HG02981 (cell line): Measurements from ENCODE around the gene MEN1.

Experiments used
- ATAC-seq: cut with Tn5 transposase; IDR thresholded peaks from one replicate; pipeline ENCODE4 v1.9.1; 2021; ENCODE audit warnings: mild to moderate bottlenecking, moderate library complexity; ENCODE audit not compliant: unreplicated experiment

Gene MEN1

DNA sequence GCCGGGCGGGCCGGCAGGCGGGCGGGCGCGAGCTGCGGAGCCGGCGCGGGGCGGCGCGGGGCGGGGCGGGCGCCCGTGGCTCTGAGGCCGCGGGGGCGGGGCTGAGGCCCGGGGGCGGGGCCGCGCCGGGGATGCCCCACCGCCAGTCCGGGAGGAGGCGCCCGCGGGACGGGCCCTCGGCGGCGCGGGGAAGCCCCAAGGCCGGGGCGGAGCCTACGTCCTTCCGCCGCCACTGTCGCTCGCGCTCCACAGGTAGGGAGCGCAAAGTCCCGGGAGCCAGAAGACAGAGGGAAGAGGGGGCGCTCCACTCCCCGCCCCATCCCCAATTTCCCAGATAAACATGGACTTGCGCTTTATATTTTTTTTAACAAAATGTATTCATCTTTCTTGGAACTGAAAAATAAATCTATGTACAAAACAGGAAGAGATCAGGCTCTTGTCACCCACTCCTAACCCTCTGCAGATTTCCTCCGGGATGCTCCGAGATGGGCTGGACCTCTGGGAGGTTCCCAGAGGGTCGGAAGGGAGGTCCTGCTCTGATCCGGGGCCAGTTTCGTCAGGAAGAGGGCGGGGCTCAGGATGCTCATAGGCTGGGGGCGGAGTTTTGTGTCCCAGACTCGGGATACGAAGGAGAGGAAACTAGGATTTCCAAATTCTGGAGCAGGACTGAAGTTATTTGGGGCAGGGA is 7.0 kb downstream of the MEN1 start, which contains the start of gene MAP4K2:
MAP4K2 (minus strand) TSS at position 57 of the 688 bp plus-strand sequence. CDS start 65 bp downstream, outside the sequence.
- peak; percentile 53 for ATAC-seq

DNA sequence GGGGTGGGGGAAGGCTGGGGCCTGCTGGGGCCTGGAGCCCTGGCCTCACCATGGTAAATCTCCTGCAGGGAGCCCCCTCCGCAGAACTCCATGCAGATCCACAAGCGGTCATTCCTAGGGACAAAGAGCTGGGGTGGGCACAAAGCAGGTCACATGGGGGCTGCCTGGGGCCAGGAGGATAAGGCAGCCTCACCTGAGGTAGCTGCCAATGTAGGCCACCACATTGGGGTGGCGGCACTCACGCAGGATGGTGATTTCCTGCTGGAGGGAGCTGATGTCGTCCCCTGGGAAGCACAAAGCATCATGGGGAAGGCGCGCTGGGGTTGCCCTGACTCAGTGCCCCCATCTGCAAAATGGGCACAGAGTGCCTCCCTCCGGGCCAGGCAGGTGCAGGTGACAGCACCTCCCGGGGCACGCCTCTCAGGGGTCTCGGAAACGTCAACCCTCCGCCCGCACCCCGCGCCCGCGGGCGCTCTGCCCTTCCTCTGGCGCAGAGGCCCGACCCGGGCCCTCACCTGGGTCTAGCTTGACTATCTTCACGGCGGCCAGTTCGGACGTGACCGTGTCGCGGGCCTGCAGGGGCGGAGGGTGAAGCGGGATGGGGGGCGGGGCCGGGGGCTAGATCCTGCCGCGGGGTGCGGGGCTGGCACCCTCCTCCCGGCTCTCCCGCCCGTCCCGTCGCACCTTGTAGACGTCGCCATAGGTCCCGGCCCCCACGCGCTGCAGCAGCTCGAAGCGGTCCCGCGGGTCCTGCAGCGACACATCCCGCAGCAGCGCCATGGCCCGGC is 7.8 kb downstream of the MEN1 start:
- peak; percentile 8 for ATAC-seq

- no peak for ATAC-seq
These were observed 8.6 kb downstream of the MEN1 start for GRCh38 chr11:64801561-64802369.

GRCh38 chr11:64801158-64801464 is 9.2 kb downstream of the MEN1 start:
- ATAC-seq = no peak

DNA sequence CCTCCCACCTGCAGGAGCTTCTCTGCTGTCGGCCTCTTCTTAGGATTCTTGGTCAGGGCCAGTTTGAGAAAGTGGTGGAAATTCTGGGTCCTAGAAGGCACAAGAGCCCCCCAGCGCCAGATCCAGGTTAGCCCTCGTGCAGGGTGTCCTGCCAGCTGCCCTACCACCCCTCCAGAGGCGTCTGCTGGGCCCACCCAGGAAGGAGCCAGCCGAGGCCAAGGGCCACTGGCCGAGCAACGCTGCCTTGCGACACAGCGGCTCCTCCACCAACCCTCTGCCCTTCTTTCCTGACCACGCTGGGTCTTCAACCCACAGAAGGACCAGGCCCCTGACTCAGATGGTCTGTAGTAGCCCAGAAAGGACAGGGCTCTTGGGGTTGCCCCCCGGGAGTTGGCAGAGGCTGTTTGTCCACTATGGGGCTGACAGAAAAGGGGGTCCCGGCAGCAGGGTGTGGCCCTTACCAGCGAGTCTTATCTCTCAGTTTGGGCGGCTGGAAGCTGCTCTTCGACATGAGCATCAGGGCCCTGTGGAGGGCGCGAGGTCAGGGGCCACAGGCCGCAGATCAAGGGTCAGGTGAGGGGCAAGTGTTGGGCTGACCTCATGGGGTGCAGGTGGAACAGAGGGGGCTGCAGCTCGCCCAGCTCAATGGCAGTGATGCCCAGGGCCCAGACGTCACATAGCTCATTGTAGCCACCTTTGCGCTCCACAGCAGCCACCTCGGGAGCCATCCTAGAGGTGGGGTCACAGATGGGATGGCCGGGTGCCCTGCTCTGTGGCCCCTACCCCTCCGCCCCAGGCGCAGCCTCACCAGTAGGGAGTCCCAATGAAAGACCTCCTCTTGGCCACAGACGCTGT is 9.8 kb downstream of the MEN1 start:
- ATAC-seq = no peak

GRCh38 chr11:64799623-64800302 is 10.6 kb downstream of the MEN1 start:
- ATAC-seq = no peak

DNA sequence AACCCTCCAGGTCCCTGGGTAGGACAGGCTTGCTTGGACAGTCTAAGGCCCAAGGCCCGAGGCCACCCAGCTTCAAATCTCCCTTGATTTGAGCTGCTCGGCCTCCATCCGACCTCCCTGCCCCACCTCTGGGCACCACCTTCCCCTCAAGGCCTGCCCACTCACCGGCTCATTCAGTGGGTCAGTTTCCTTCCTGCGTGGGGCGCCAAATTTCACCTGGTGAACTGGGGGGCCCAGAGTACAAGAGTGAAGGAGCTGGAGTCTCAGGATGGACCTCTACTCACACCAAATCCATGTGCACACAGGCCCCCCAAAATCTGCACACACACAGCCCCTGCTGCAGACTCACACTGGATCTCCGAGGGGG is 11.1 kb downstream of the MEN1 start:
- no peak for ATAC-seq

- no peak for ATAC-seq
These were observed 13.4 kb downstream of the MEN1 start for GRCh38 chr11:64796757-64797541.

GRCh38 chr11:64796047-64796756 is 14.1 kb downstream of the MEN1 start:
- no peak for ATAC-seq

- no peak for ATAC-seq
These were observed 15.8 kb downstream of the MEN1 start for GRCh38 chr11:64794526-64794925.

GRCh38 chr11:64793271-64794160 is 16.8 kb downstream of the MEN1 start:
- ATAC-seq = no peak

DNA sequence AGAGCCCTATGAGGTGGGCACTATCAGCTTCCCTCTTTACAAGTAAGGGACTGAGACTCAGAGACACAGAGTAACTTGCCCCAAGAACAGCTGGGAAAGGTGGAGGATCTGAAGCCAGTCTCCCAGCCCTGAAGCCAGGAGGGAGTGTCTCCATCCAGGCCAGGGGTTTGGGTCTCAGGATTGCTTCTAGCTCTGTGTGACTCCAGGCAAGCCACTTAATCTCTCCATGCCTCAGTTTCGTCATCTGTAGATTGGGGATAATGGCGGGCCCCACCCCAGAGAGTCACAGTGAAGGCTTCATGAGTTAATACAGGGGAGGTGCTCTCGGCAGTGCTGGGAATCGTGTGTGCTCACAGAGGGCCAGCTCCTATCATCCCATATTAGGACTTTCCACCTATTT is 17.9 kb downstream of the MEN1 start:
- no peak for ATAC-seq

- no peak for ATAC-seq
These were observed 18.5 kb downstream of the MEN1 start for GRCh38 chr11:64791781-64792291.

DNA sequence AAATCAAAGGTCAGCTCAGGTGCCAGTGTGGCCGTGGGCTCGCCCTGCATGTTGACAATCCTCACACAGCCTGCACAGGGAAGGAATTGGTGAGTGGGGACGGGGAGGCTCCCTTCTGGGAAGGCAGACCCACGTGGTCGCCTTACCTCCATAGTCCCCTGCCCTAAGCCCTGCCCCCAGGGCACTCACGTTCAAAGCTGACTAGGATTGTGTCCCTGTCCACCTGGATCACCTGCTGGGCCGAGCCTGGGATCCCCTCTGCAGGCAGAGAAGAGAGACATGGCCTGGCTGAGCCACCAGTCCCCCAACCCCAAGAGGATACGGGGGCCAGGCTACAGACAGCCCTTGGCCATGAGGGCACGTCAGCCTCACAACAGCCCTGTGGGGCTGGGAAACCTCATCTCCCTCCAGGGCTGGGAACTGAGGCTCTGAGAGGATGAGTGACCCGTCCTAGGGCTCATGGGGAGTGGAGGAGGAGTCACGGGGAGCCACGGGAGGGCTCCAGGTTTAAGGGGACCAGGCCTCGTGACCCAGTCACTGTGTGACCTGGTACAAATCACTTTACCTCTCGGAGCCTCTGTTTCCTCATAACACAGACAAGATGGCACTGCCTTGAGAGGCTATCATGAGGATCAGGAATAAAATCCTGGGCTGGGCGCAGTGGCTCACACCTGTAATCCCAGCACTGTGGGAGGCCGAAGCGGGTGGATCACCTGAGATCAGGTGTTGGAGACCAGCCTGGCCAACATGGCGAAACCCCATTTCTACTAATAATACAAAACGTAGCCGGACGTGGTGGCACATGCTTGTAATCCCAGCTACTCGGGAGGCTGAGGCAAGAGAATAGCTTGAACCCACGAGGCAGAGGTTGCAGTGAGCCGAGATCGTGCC is 19.9 kb downstream of the MEN1 start:
- ATAC-seq = no peak

DNA sequence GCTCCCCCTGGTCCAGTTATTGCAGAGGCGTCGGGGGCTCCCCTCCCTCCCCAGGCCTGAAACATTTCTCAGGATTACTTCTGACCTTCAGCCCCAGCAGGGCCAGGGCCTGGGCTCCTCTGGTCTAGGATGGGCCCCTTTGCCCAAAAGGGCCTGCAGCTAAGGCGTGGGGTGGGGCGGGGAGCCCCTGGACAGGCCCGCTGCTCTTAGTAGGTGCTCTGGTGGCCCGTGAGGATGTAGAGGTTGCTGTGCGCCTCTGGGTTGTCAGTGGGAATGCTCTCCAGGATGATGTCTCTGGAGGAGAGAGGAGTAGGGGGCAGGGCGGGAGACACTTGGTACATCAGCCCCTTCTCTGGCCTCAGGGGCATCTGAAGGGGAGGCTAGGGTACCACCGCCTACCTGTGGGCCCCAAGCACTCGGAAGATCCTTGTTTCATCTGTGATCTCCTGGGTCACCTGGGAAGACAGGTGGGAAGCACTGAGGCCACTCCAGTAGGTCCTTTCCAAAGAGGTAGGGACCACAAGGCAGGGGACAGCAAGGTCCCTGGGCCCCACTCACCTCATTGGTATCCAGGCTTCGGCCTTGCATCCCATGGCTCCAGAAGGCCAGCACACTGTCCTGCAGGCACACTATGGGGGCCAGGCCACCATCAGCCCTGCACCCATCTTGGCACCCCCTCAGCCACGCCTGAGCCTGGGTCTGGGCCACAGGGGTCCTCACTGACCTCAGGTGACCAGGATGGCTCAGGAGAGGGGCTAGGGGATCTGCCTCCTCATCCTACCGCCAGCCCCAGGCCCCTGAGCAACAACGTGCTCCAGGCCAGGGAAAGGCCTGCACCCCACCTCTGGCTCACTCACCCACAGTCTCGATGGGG is 20.8 kb downstream of the MEN1 start:
- no peak for ATAC-seq
